Gastroesophageal sphincter (tissue), 3 donors: ENCODE results near the gene COG3.

Source experiments
- CTCF ChIP-seq, 4 experiments: fragments of 200-600 bp in 2 of 4; fragments of 450-650 bp in 2 of 4; sonication (generic) in 1 of 4; IDR thresholded peaks; one replicate each; pipeline ENCODE4 v1.5.1; 2017 to 2019; ENCODE audit warnings: antibody characterized with exemption in 4 of 4, mild to moderate bottlenecking in 2 of 4, moderate library complexity in 2 of 4
- EP300 ChIP-seq: sonication (generic); formaldehyde crosslinking; IDR thresholded peaks from one replicate; pipeline ENCODE4 v1.6.1; 2017; ENCODE audit warnings: antibody characterized with exemption, mild to moderate bottlenecking
- POLR2A ChIP-seq, 2 donors: fragments of 450-650 bp; IDR thresholded peaks; one replicate each; pipeline ENCODE4 v1.6.1; 2017; ENCODE audit warnings: antibody characterized with exemption in 2 of 2, mild to moderate bottlenecking in 2 of 2, moderate library complexity in 1 of 2

GRCh38 chr13:45473627-45474026 is 8.9 kb downstream of the COG3 start:
- no peak for TF ChIP-seq EP300
- TF ChIP-seq CTCF (IDR thresholded peaks at IDR 0.05) = no peak
- no peak for TF ChIP-seq POLR2A (IDR thresholded peaks at IDR 0.05)
